ENCODE measurements around the gene SLC12A4.
"Not testable (repeated sequence)": the region's sequence is repeated elsewhere in the genome, so short reads cannot be mapped to it uniquely, and the experiment has no call there.

The SLC12A4 gene

DNA sequence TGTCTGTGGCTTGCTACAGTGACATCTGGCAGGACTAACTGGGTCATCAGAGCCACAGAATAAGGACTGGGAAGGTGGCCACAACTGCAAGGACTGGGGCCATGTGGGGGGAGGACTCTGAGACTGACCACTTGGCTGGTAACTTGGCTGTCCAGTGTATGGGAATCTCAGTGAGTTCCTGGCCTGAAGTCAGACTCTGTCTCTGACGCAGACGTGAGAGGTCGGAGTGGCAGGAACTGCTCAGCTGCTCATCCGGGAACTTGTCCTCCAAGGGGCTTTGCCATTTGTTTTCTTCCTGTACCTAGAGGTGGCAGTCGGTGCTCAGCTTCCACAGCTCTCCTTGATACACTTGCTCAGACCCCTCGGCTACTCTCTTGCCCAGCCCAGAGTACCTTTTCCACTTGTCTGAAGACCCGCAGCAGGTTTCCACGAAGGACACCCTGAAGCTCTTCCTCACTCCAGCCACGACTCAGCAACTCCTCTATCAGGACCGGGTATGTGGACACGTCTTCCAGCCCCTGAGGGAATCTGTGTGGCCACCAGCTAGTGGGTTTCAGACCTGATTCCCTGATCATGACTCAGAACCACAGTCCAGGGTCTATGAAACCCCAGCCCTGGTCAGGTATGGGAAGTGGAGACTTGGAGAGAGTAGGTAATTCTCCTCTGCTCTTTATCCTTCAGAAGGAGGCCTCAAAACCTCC lies 19.2 kb upstream of the SLC12A4 start:
- DNase-seq (ENCODE audit: low read depth in 2 of 2), result no peak

DNA sequence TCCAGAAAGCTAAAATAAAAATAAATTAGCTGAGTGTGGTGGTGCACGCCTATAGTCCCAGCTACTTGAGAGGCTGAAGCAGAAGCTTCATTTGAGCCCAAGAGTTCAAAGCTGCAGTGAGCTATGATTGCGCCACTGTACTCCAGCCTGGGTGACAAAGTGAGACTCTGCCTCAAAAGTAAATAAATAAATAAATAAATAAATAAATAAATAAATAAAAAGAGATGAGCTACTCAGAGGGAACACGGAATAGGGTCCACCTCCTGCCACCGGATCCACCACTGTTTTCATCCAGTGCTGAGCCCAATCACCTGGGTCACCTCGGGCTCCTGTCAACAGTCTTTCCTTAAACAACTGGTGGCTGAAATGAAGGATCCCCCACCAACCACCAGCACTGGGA lies 18.5 kb upstream of the SLC12A4 start:
- no peak for DNase-seq (ENCODE audit: low read depth in 2 of 2)

DNA sequence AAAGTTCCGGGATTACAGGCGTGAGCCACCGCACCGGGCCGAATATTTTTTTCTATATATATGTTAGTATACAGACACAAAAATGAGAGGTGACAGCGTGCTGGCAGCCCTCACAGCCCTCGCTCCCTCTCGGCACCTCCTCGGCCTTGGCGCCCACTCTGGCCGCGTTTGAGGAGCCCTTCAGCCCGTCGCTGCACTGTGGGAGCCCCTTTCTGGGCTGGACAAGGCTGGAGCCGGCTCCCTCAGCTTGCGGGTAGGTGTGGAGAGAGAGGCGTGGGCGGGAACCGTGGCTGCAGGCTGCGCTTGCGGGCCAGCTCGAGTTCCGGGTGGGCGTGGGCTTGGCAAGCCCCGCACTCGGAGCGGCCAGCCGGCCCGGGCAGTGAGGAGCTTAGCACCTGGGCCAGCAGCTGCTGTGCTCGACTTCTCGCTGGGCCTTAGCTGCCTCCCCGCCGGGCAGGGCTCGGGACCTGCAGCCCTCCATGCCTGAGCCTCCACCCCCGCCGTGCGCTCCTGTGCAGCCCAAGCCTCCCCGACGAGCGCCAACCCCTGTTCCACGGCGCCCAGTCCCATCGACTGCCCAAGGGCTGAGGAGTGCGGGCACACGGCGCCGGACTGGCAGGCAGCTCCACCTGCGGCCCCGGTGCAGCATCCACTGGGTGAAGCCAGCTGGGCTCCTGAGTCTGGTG lies 13.7 kb upstream of the SLC12A4 start:
- DNase-seq (ENCODE audit: low read depth in 2 of 2), result no peak

DNA sequence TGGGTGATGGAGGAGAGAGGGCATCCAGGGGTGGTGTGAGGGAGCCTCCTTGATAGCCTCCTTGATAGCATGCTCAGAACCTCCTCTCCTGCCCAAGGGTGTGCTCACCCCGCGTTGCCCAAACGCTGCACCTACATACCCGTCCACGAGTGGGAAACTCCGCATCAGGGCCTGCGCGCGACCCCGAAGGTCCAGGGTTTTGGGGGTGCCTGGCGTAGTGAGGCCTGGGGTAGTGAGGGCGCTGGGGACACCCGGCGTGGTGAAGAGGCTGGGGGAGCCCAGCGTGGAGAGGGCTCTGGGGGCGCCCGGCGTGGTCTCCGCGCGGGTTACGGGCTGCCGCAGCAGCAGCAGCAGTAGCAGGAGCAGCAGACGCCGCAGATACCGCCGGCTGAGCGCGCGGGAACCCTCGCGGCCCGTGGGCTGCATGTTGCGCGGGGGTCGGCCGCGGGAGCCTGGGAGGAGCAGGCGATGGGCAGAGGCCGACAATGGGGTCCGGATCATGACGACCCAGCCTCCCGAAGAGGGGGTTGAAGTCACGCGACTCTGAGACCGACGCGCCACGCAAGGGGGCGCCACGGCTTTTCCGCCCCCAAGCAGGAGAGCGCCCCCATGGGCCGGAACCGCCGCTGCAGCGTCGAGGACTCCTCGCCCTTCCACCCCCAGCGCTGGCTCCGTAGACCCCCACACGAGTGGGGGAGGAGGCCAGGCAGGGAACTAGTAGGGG lies 11.7 kb upstream of the SLC12A4 start, which contains the start of gene DPEP3:
Gene DPEP3 (minus strand): TSS at position 545 of the 724 bp plus-strand sequence. CDS start 119 bp downstream, at position 426.
- no peak for DNase-seq (ENCODE audit: low read depth in 2 of 2)

DNA sequence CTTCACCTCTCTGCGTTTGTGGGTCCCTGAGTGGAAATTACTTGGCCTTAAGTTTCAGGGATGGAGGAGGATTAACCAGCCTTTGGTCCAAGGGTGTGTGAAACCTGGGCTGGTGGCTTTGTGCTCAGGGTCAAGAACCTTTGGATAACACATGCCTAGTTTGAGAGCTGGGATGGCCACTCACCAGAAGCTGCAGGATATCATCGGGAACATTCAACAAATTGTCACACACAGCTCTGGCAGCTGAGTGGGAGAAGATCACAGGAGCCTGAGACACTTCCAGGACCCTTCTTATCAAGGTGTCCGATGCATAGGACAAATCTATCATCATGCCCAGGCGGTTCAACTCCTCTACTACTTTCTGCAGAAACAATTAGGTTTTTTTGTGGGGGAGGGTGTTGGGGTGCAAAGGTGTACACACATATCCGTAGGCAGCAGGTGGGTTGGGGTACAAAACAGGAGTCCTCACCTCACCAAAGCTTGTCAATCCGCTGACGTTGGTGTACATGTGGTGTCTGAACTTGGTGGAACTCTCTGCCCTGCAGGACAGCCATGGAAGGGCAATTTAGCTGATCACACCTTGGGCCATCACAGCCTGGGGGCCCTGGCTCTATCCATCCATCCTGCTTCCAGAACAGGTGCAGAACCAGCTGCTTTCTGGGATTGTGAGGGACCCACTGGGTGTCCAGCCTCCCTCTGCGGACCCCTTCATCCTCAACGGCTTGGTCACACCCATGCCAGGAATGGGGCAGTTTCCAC lies 9.2 kb upstream of the SLC12A4 start:
- no peak for DNase-seq (ENCODE audit: low read depth in 2 of 2)

DNA sequence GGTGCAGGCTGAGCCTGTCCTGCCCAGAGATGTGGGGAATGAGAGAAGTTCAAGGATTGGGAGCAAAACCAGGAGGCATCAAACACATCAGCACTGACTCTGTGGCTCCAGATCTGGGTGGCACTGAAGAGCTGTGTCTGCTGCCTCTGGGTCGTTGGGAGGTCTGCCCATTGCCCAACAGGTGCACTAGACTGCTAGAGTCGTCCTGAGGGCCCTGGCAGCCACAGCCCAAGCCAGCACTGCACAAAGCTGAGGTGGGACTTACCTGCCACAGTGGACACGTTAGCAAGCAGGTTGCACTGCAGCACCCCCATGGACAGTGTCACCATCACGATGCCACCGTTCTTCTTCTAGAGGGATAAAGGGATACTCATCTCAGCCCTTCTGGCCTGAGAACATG lies 8.6 kb upstream of the SLC12A4 start:
- DNase-seq (ENCODE audit: low read depth in 2 of 2), result no peak

DNA sequence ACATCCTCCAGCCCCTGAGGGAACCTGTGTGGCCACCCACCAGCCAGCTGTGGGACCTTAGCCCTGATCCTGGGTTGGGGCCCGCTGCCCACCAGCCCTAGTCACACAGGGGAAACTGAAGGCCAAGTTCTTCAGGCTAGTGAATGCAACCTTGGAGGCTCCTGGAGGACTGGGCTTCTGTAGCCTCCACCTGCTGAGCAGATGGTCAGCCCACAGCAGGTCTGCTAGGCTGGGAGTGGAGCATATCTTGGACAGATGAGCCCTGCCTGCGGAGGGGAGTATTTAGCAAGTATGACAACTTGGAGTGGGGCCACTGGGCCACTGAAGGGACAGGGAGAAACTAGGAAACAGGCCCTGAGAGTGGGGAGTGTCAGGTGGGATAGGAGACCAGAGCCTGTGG lies 7.8 kb upstream of the SLC12A4 start:
- DNase-seq (ENCODE audit: low read depth in 2 of 2), result no peak

DNA sequence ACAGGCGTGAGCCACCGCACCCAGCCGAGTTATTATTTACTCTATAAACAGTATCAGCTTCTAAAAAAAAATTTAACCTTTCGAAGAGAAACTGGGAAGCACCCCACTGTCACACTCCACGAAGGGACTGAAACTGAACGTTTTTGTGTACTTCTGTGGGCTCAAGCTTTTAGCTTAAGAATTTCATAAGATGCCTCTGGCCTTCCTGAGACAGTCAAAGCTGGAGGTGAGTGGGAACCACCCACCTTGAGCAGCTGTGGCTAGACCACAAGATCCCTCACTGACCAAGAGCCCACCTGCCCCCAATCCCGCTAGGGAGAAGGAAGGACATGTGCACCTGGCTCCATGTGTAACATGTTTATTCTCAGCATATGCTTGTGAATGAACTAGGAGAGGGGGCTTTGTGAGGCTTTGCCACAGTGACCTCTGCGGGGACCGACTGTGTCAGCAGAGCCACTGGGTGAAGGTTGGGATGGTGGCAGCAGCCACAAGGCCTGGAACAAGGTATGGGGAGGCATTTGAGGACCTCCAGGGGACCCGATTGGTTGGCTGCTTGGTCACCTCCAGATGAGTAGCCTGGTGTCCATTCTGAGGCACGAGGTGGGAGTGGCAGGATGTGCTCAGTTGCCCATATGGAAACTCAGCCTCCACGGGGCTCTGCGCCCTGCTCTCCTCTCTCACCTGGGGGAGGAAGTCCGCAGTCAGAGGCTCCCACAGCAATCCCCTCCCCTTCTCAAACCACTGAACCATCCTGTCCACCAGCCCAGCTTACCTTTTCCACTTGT lies 7.1 kb upstream of the SLC12A4 start:
- DNase-seq (ENCODE audit: low read depth in 2 of 2), result no peak

DNA sequence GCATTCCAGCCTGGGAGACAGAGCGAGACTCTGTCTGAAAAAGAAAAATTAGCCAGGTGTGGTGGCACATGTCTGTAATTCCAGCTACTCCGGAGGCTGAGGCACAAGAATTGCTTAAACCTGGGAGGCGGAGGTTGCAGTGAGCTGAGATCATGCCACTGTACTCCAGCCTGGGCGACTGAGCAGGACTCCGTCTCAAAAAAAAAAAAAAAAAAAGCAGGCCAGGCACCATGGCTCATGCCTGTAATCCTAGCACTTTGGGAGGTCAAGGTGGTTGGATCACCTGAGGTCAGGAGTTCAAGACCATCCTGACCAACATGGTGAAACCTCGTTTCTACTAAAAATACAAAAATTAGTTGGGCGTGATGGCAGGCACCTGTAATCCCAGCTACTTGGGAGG lies 3.8 kb upstream of the SLC12A4 start:
- DNase-seq (ENCODE audit: low read depth in 2 of 2), result not testable (repeated sequence)

DNA sequence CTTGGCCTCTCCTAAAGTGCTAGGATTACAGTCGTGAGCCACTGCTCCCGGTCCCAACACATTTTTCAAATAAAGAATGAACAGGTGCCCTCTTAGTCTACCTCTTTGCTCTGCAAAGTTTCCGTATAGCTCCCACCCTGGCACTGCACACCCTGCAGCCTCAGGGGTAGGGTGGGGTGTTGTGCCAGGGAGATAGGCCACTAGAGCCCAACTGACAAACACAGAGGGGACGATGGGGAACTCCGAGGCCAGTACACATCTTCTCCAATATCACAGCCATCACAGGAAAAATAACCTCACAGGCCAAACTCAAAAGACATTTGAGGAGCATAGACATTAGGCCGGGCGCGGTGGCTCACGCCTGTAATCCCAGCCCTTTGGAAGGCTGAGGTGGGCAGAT lies 2.7 kb upstream of the SLC12A4 start:
- no peak for DNase-seq (ENCODE audit: low read depth in 2 of 2)

DNA sequence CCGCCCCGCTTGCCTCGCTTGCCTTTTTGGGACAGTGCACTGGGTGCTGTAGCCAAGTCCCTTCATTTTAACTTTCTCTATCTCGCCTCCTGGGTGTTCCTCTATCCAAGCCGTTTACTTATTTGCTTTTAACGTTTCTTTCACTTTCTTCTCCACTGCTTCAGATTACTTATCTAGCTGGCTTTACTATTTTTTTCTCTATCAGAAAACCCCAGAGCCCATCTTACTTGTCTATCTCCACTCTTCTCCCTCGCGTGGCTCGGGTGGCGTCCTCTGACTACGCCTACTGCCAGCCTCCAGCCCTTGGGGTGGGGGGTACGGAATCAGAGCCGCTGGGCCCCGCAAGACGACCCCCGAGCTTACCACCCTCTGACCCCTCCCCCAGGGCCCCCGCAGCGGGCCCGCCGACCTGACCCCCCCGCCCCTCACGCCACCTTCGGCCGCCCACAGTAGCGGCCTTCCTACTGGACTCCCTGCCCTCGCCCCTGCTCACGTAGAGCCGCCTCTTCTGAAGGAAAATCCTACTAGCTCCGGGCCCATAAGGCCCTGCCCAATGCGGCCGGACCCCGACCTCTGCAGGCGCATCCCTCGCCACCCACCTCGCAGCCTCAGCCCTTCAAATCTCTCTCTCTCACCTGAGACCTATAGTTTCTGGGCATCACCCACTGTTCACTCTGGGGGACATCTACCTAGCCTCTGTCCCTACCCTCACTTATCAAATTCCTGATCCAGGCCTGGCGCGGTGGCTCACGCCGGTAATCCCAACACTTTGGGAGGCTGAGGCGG lies 1.0 kb upstream of the SLC12A4 start:
- DNase-seq (ENCODE audit: low read depth in 2 of 2), result no peak

DNA sequence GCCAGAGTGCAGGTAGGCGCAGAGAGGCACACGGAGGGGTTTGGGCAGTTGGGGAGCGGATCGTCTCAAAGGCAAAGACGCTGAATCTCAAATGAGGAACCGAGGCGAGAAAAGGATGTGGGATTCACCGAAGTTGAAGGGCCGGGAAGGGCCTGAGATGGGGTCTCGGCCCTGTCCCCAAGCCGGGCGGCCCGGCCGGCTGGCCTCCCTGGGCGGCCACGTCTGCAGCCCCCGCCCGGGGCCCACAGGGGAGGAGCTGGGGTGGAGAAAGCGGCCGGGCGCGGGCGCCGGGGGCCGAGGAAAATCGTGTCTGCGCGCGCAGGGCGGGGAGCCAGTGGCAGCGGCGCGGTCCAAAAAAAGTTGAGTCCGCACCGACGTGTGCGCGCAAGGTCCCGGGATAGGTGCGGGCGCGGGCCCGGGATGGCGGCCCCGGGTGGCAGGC lies 458 bp downstream of the SLC12A4 start:
- no peak for DNase-seq (ENCODE audit: low read depth in 2 of 2)

DNA sequence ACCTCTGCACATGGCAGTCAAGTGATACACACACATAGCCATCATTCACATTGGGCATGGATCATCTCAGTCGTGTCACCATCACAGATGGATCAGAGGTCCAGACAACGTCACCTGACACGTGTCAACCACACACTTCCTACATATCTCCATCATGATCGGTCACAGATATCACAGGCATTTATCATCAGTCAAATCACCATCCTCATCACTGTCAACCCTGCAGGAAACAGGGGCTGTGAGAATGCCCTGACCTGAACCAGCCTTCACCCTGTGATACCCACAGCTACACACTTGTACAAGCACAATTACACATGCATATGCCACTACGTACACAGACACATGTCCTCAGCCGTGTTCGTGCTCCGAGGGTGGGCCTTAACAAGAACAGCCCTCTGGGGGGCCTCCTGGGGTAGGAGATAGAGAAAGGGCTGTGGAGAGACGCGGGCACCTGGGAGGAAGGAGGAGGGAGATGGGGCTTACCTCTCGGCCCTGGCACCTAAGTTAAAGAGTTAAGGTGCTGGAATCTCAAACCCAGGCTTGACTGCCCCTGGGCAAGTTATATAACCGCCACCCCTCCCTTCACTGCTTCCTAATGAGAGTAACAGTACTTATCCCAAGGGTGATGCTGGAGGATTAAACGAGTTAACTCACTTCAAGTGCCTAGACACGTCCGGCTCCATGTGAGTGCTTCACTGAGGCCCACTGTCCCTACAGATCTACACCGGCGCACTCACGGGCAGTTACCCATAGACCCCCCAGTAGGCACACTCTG lies 1.1 kb downstream of the SLC12A4 start:
- DNase-seq (ENCODE audit: low read depth in 2 of 2), result no peak

DNA sequence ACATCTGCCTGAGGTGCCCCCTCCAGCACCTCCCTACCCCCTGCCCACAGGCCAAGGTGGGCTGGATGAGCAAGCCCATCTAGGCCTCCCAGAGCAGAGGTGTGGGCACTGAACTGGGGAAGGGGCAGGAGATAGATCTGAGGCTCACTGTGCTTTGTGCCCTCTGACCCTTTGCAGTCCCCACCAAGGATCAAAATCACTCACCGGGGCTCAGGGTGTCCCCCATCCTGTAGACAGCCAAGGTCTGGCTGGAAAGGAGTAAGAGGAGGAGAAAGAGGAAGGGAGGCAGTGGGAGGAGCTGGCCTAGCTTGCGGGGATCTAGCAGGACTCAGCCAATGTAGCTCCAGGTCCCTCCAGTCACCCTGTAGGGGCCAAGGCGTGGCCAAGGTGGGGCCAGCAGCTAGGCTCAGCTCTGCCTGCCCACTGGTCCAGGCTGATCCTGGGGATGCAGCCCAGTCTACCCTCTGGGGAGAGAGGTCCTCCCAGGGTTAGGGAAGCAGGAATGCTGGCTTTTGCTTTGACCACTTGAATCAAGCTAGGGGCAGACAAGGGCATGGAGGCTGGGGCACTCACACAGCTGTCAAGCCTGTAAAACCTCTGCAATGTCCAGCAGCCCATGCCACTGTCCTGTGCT lies 1.8 kb downstream of the SLC12A4 start:
- DNase-seq (ENCODE audit: low read depth in 2 of 2), result no peak

DNA sequence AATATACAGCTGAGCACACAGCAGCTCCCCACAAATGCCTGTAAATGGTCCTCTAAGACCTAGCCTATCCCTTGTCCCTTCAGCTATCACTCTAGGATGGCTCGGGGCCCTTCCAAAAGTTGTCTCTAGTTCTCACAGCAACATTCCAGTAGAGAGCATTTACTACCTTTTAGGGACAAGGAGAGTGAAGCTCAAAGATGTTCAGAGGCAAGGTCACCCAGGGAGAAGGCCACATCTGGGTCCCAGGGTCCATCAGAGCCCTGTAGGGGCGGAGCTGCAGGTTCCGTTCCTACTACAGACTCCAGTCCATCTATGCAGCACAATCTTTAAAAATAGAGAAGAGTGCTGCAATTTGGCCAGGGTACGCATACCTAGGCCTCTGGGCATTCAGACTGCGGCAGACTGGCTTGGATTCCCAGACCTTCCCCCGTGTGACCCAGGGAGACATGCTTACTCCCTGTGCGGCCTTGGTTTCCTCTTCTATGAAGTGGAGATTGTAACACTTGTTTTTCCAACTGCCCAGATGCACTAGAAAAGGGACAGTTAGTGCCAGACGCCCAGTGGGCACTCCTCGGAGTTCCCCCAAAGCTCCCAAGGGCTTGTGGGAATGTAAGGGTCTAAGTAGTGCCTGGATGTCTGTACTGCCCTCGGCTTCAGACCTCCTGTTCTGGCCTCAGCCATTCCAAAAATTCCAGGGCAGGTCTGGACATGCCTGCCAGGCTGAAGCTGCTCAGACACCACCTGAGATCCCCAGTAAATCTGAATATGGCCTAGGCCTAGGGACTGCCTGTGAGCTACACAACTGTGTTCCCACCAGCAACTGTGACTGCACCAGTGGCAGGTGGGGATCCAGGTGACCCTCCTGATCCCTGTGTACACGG lies 2.5 kb downstream of the SLC12A4 start:
- DNase-seq (ENCODE audit: low read depth in 2 of 2), result no peak

DNA sequence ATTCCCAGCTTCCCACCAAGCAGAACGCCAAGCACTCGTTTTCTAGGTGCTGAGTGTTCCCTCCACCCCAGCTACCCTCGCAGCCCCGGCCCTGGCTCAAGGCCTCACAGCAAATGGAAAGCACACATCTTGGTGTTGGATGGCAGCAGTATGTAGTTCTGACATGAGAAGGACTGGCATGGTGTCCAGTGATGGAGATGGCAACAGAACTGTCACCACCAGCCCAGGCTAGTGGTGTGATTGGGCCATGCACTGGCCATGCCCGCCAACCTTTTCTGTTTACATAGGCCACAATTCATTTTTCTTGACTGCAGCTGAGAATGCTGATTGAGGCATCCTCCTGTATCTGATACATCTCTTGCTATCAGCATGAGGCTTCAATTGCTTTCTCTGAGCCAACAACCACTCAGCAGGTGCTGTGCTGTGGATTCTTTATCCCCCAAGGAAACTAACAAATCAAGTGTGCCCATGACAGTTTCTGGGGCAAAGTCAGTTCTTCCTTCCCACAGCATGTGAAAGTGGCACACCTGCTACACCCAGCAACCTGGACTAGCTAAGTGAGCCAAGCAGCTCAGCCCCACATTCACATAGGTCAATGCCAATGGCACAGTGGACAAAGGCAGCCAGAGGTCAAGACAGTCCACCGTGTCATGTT lies 3.8 kb downstream of the SLC12A4 start:
- no peak for DNase-seq (ENCODE audit: low read depth in 2 of 2)

DNA sequence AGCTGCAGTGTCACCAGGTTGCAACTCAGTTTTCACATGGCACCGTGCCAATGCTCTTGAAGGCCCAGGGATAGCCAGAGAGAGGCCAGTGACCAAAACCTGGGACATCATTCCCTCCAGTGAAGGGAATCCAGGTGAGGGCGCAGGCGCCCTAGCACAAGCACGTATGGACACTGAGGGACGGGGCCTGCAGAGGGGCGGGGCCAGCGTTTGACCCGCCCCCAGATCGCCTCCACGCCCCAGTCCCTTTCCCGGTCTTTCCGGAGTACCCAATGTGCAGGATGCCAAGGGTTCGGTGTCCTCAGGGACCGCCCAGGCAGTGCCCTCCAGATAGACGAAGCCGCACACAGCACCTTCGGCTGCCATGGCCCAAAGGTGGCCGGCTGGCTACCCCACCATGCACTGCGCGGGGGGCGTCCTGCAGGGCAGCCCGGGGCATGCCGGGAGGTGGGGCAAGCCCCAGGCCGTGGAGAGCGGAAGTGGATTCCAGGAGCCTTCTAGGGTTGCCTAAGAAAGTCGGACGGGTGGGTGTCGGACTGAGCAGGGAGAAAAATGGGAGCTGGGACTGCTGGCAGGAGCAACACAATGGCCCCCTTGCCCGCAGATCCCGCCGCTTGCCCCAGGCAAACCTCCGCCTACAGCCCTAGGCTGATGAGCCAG lies 4.6 kb downstream of the SLC12A4 start:
- no peak for DNase-seq (ENCODE audit: low read depth in 2 of 2)
